Ishikawa (cell line): ENCODE results near the gene SOX1.

ENCODE experiments used
- CEBPB ChIP-seq: IDR thresholded peaks from 2 replicates; pipeline ENCODE4 v1.6.1; 2012
- CREB1 ChIP-seq: IDR thresholded peaks from 2 replicates; pipeline ENCODE4 v1.6.1; 2012; ENCODE audit warnings: low read depth
- EGR1 ChIP-seq: IDR thresholded peaks from 2 replicates; pipeline ENCODE4 v1.6.1; 2012
- EP300 ChIP-seq: IDR thresholded peaks from 2 replicates; pipeline ENCODE4 v1.6.1; 2012; ENCODE audit warnings: borderline replicate concordance
- FOXM1 ChIP-seq: IDR thresholded peaks from 2 replicates; pipeline ENCODE4 v1.6.1; 2012; ENCODE audit warnings: low read depth, borderline replicate concordance
- MAX ChIP-seq: IDR thresholded peaks from 2 replicates; pipeline ENCODE4 v1.6.1; 2012
- NFIC ChIP-seq: IDR thresholded peaks from 2 replicates; pipeline ENCODE4 v1.6.1; 2012
- RAD21 ChIP-seq: IDR thresholded peaks from 2 replicates; pipeline ENCODE4 v1.6.1; 2012; ENCODE audit warnings: low read depth
- TAF1 ChIP-seq: IDR thresholded peaks from 2 replicates; pipeline ENCODE4 v1.6.1; 2012; ENCODE audit warnings: low read depth, mild to moderate bottlenecking
- TCF12 ChIP-seq: IDR thresholded peaks from 2 replicates; pipeline ENCODE4 v1.6.1; 2012; ENCODE audit warnings: low read depth
- TEAD4 ChIP-seq: IDR thresholded peaks from 2 replicates; pipeline ENCODE4 v1.6.1; 2012
- USF1 ChIP-seq: IDR thresholded peaks from 2 replicates; pipeline ENCODE4 v1.6.1; 2012
- YY1 ChIP-seq: IDR thresholded peaks from 2 replicates; pipeline ENCODE4 v1.6.1; 2012; ENCODE audit warnings: low read depth
- ZBTB7A ChIP-seq: IDR thresholded peaks from 2 replicates; pipeline ENCODE4 v1.6.1; 2012; ENCODE audit warnings: low read depth
- TF ChIP-seq, protein P1 (sequence below): IDR thresholded peaks from 2 replicates; pipeline ENCODE4 v1.6.1; 2012; ENCODE audit warnings: low read depth, mild to moderate bottlenecking

SOX1 gene

DNA sequence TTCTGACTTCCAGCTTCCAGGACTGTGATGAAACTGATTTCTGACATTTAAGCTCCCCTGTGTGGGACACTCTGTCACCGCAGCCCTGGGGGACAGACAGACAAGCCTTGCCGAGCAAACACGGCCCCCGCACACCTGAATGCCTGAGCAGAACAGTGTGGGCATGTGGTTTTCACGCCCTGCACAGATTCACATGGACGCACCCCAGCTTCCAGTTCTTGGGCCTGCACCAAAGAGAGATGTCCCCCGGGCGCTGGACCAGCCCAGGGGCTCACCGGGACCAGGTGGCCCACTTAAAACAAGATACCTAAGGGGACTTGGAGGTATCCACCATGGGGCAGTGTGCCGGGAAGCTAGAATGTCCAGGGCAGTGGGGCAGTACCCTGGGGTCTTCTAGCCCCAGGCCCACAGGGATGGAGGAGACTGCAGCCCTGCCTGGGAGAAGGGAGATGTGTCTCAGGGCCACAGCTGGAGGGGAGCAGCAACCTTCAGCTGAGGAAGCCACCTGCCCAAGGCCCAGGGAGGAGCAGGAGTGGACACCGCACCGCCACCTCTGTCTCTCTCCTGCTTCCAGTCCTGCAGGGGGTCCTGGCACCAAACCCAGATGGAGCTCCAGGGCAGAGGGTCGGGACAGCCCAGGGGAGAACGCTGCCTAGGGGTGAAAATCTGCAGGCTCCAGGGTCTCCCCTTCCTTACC is 50.5 kb downstream of the SOX1 start:
- TF ChIP-seq USF1 (no peak), YY1 (no peak), NFIC (no peak), TCF12 (no peak), ZBTB7A (no peak), CEBPB (no peak), CREB1 (no peak), TAF1 (no peak), TEAD4 (no peak), EGR1 (no peak), EP300 (no peak), RAD21 (no peak), MAX (no peak), FOXM1 (no peak)
- TF ChIP-seq, protein P1, sequence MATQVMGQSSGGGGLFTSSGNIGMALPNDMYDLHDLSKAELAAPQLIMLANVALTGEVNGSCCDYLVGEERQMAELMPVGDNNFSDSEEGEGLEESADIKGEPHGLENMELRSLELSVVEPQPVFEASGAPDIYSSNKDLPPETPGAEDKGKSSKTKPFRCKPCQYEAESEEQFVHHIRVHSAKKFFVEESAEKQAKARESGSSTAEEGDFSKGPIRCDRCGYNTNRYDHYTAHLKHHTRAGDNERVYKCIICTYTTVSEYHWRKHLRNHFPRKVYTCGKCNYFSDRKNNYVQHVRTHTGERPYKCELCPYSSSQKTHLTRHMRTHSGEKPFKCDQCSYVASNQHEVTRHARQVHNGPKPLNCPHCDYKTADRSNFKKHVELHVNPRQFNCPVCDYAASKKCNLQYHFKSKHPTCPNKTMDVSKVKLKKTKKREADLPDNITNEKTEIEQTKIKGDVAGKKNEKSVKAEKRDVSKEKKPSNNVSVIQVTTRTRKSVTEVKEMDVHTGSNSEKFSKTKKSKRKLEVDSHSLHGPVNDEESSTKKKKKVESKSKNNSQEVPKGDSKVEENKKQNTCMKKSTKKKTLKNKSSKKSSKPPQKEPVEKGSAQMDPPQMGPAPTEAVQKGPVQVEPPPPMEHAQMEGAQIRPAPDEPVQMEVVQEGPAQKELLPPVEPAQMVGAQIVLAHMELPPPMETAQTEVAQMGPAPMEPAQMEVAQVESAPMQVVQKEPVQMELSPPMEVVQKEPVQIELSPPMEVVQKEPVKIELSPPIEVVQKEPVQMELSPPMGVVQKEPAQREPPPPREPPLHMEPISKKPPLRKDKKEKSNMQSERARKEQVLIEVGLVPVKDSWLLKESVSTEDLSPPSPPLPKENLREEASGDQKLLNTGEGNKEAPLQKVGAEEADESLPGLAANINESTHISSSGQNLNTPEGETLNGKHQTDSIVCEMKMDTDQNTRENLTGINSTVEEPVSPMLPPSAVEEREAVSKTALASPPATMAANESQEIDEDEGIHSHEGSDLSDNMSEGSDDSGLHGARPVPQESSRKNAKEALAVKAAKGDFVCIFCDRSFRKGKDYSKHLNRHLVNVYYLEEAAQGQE: no peak

GRCh38 chr13:112117955-112118302 is 51.0 kb downstream of the SOX1 start:
- TF ChIP-seq, protein P1: no peak
- TF ChIP-seq EP300 (no peak), TAF1 (no peak), USF1 (no peak), CREB1 (no peak), TEAD4 (no peak), FOXM1 (no peak), CEBPB (no peak), RAD21 (no peak), EGR1 (no peak), TCF12 (no peak), ZBTB7A (no peak), NFIC (no peak), MAX (no peak), YY1 (no peak)

- TF ChIP-seq NFIC (no peak), YY1 (no peak), CREB1 (no peak), TAF1 (no peak), ZBTB7A (no peak), CEBPB (no peak), EP300 (no peak), TEAD4 (no peak), TCF12 (no peak), RAD21 (no peak), MAX (no peak), EGR1 (no peak), FOXM1 (no peak), USF1 (no peak)
- TF ChIP-seq, protein P1: no peak
Observed at GRCh38 chr13:112118451-112119064, 51.6 kb downstream of the SOX1 start.
